Right ventricle myocardium superior (tissue), 1 donor: ENCODE measurements around the gene CRKL. TPM values are rescaled to one million over a fixed set of nuclear protein-coding genes. Genes with fewer than 3 reads are reported as not detected.
"Not testable (repeated sequence)": the region's sequence is repeated elsewhere in the genome, so short reads cannot be mapped to it uniquely, and the experiment has no call there.

Experiments used
- ATAC-seq: fragments of 200-7000 bp; cut with Tn5 transposase; one replicate; pipeline ENCODE4 v1.9.1; 2020; ENCODE audit warnings: mild to moderate bottlenecking; ENCODE audit not compliant: poor library complexity
- DNase-seq: peaks from one replicate; pipeline ENCODE4 v3.0.0-alpha.2; 2020
- intact Hi-C: fragments of 100-400 bp; cut with DNase I; formaldehyde crosslinking; loops from one replicate; pipeline ENCODE4 v1.11.2; 2022
- total RNA-seq: library from RNA; stranded (reverse); fragmentation: NEBNext Ultra II Directional; extraction: Animal tissue kit (Norgen Biotek cat#: 25700); gene quantifications from one replicate; pipeline ENCODE4 v1.2.1, GENCODE V29; 2021
- donor health status: DM: no; HTN: yes; CAD: no; lungs with severe emphysema.

The CRKL gene
- total RNA-seq, 1 donor from 2014 or later = 50.1 TPM

DNA sequence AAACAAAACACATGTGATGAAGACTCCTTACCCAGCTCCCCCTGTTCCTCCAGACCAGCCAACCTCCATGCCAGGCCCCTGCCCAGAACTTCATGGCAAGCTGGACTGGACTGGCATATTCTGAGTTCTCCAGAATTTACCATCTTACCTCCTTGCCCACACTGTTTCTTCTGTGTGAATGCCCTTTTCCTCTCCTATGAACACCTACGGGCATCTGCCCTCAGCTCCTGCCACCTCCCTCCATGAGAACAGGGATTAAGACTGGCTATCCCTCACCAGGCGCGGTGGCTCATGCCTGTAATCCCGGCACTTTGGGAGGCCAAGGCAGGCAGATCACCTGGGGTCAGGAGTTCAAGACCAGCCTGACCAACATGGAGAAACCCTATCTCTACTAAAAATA lies 43.4 kb downstream of the CRKL start:
- ATAC-seq (no peak), DNase-seq (peak; percentile 17)
- intact Hi-C loops = no loop called here

DNA sequence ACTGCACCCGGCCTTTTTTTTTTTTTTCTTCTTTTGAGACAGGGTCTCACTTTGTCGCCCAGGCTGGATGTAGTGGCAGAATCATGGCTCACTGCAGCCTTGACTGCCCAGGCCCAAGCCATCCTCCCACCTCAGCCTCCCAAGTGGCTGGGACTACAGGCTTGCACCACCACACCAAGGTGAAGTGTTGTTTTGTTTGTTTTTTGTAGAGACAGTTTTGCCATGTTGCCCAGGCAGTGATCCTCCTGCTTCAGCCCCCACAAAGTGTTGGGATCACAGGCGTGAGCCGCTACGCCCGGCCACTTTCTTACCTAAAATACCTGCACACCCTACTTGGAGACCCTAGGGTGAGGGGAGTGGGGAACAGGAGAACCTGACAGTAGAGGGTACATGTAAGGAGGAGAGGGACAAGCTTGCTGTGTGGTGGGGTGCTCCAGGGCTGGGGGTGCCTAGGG lies 45.3 kb downstream of the CRKL start:
- ATAC-seq = no peak
- peak; percentile 6 for DNase-seq
- intact Hi-C loops = no loop called here

DNA sequence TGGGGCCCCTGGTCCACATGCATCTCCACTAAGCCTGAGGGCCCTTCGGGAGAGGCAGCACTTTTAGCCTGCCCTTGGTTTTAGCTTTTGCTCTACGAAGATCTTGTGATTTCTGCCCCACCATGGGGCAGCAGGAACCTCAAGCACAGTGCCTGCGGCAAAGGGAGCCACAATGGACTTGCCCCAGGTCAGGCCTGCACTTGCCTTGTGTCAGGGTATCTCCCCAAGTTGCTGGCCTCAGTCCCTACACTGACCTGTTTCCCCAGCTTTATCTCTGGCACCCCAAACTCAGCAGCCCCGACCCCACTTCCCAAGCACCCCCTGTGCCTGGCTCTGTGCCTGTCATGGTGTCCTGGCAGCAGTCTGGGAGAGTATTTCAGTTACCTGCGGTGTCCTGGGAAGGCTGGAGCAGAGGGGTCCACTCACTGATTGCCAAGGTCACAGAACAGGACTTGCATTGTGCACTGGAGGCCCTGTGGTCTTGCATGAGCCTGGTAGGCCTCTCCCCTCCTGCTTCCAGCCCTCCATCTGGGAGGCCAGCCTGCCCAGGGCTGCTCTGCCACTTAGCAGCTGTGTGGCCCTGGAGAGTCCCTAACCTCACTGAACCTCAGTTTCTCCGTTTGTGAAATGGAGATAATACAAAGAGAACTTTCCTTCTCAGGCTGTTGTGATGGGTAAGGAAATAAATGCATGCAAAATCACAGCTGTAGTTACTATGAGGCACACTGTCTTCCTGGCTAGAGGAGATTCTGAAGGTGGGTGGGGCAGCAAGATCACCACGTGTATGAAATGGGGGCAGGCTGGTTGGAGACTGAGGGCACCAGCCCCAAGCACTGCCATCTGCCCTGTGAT lies 46.2 kb downstream of the CRKL start:
- intact Hi-C loops = no loop called here
- DNase-seq = peak; percentile 22
- no peak for ATAC-seq

DNA sequence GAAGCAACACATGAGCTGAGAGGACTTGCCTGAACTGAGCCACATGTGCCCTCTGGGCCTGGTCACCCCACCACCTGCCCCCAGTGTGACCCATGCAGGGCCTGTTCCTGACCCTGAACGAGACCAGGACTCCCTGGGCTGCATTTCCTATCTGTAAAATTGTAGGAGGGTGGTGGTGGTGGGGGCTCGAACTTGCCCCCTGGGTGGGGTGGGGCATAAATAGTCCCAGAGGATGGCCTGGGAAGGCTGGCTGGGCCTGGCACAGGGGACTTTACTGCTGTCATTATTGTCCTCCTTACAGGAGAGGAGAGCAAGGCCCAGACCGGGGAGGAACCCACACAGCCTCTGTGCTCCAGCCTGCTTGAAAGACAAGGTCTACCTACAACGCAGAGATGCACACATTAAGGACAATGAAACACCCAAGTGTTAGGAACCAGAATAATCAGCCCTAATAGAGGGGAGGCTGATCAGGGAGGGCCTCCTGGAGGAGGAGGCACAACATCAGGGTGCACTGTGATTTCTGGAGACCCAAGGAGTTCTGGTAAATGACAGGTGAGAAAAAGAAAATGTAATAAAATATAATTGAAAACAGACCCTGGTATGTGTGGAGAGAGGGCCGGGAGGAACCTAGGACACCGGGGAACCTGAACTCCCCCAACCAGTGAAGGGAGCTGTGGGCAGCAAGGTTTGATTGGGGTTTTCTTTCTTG lies 47.0 kb downstream of the CRKL start:
- intact Hi-C loops = no loop called here

DNA sequence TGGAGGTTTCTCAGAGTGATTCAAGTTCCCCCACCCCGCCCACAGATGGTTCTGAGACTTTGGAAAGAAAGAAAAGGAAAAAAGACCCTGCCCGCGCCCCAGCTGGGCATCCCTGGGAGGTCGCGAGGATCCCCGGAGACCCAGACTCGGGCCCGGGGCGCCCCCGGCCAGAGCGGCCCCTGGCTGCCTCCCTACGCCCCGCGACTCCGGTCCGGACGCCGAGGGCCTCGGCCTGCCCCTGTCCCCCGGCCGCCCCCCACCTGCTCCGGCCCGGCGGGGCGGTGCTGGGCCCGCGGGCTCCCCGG lies 47.5 kb downstream of the CRKL start:
- no peak for ATAC-seq
- peak; percentile 10 for DNase-seq
- intact Hi-C loops = no loop called here

More for the DNA sequence above, 47.0 kb downstream of the CRKL start:
- DNase-seq (peak; percentile 20), ATAC-seq (no peak)

DNA sequence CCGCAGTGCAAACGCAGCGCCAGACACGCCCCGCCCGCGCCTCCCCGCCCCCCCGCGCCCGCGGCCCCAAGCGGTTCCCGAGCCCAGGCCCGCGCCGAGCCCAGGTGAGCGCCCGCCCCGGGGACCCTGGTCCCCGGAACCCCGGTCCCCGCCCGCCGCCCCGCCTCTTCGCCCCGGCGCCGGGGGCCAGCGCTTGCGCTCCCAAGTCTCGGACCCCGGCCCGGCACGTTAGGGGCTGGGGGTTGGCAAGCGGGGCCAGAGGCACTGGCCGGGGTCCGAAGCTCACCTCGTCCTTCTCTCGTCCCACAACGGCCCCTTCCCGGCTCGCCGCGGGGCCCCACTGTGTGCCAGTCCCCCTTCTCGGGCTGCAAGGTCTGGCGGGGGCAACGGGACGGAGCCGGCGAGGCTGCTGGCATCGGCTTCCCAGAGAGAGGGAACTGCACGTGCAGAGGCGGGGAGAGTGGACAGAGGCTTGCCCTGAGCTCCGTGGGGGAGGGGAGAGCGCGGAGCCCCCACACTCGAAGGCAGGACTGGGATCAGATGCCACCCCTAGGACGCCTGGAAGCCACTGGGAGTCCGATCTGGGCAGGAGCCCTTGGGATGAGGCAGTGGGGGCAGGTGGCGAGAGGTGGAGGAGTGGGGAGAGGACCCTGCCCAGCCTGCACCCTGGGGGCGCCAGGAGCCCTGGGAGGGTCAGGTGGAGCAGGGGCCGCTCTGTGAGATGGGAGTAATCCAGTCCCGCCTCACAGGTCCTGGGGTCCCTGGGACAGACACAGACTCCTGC lies 48.1 kb downstream of the CRKL start:
- no peak for ATAC-seq
- peak; percentile 47 for DNase-seq
- intact Hi-C loops = no loop called here

DNA sequence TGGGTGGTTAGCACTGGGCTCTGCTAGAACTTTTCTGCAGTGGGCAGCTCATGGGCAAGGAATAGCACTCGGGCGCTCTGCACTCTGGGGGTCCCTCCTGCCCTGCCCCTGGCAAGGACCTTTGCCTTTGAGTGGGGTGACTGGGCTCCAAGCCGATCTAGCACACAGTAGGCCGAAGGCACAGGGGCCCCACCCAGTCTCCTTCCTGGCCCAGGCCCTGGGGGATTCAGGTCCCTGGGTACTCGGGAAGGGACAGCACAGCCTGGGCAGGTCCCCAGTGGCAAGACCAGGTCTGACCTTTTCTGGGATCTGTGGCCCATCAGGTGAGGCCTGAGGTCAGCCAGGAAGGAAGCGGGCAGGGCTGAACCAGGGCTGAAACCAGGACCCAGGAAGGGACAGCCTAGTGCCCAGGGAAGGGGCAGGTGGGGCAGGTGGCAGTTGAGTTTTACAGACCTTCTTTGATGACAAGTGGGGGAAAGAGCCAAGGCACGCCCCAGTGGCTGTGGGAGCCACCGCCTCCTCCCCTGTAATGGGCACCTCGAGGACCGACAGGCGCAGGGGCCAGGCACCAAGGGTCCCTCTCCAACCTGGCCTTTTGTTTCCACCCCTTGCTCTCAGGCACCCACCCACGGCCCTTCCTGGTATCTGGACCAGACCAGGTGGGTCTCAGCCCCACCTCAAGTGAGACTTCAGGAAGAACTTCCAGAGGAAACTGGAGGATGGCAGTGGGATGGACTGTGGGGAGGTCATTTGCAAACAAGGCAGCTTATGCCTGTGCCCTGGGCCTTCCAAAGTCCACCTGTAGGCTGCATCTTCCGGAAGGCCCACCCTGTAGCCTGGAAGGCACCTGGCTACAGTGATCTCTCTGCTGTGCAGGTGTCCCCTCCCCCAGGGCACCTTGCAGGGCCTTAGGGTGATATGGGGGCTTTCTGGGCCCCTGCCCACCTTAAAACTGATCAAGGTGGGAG lies 49.0 kb downstream of the CRKL start:
- ATAC-seq (no peak), DNase-seq (peak; percentile 35)
- intact Hi-C loops = no loop called here

DNA sequence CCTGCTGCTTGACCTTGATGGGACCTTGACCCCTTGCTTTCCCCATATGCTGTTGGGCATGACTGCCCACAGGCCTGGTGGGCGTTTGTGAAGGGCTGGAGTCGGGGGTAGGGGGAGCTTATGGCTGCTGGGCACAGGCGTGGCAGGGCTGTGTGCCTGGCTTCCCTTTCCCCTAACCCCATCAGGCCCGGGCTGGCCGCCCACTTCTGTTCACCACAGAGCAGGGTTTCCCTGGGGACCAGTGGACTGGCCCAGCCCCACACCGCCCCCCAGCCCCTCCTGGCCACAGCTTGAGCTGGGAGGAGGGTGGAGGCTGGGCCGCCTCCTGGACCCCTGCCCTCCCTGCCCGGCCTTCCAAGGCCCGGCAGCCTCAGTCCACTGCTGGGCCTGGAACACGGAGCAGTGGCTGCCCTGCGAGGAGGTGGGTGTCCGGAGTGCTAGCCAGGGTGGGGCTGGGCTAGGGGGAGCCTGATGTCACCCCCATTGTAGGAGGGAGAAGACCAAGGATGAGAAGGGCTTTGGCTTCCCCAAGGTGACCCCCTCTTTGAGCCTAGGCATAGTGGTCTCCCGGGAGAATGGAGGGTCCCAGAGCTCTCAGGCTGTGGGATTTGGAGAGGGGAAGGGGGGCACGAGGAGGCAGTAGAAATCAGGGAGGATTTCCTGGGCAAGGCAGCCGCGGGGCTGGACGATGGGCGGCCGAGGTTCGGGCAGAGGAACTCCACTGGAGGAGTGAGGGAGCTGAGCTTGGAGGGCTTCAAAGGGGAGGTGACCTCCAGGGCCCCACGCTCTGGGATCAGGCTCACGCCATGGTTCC lies 49.9 kb downstream of the CRKL start, which contains the start of gene AIFM3:
Gene AIFM3 (plus strand): TSS at position 373 of the 814 bp plus-strand sequence. CDS start 690 bp downstream, outside the sequence.
- intact Hi-C loops = no loop called here
- peak; percentile 36 for DNase-seq
- ATAC-seq = no peak

DNA sequence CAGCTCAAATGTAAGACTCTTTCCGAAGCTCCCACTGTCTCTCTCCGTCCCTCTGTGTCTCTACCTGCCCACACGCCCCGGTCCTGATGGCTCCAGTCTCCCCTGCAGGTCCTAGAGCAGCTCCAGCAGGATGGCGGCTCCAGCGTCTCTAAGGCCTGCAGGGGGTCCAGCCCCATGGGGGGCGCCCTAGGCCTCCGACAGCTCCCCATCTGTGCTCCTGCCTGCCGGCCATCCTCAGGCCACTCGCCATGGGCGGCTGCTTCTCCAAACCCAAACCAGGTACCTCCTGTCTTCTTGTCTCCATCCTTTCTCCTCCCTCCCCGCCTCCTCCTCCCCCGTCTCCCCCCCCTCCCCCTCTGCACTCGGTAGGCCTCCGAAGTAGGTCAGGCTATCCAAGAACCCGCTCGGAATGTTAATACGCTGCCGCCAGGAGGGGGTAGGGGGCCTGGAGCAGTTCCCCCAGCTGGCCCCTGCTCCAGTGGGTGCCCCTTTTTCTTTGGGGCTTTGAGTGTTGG lies 50.5 kb downstream of the CRKL start:
- ATAC-seq (no peak), DNase-seq (no peak)
- intact Hi-C loops = no loop called here

DNA sequence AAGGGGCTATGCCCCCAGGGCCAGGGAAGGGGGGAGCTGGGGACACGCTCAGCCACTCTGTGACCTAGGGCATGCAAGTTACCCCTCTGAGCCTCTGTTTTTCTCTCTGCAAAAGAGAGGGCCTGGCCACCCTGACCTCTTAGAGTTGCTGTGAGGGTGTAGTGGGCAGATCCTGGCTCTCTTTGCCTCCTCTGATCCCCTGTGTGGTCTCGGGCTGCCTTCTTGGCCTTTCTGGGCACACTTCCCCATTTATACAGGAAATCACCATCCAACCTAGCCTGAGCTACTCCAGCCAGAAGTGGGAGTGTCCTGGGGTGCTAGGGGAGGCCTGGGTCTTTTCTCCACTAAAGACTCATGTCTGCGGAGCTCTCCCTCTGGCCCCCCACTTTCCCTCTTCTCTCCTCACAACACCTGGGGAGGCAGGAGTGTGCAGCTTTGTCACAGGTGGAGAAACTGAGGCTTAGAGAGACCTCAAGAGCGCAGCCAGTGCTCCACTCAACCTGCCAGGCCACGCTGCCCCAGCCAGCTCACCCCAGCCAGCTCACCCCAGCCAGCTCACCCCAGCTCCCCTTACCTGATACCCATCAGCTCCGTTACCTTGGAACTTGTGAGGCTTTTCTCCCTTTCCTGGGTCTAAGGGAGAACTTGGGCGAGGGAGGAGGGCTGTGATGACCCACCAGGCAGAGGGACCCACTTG lies 51.2 kb downstream of the CRKL start:
- peak; percentile 24 for ATAC-seq
- no peak for DNase-seq
- intact Hi-C loops = no loop called here

DNA sequence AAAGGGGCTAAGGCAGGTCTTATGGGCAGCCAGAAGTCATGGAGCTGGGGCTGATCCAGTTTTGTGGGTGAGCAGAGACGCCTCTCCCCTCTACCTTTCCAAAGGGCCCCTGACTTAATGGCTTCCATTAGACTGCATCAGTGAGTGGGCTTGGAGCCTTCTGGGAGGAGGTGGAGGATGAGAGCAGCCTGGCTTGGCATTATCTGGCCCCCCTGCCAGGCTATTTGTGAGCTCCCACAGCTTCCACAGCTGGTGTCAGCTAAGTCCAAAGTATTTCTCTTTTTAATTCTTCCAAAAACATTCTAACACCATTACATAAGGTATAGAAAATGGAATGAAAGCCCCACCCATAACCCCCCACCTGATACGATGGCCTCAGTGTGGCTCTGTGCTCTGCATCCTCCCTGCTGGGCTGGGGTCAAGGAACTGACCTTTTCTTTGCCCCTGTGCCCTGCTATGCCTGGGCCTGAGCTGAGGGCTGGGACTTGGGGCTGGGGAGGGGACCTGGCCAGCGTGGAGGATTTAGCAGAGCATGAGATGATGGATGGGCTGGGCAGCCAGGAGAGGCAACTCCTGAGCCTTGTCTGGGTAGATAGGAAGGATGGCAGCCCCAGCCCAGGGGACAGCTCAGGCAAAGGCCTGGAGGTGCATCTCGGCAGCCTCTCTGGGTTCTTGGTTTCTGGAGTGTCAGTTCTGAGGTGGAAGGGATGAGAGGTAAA lies 53.9 kb downstream of the CRKL start:
- intact Hi-C loops = no loop called here
- DNase-seq (no peak), ATAC-seq (no peak)

DNA sequence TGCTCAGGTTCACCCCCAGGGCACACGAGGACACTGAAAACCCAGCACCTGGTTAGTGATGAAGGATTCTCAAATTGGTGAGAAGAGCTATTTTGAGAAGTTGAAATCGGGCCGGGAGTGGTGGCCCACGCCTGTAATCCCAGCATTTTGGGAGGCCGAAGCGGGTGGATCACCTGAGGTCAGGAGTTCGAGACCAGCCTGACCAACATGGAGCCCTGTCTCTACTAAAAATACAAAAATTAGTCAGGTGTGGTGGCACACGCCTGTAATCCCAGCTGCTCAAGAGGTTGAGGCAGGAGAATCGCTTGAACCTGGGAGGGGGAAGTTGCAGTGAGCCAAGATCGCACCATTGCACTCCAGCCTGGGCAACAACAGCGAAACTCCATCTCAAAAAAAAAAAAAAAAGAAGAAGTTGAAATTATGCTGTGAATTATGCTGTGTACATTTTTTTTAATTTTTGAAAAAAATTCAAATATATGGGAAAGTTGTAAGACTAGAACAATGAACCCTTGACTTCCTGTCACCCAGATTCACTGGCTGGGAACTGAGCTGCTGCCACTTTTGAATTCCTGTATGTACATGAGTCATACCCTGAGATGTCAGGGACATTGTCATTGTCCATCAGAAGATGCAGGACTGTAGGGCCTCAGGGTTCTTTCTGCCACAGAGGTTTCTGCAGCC lies 54.9 kb downstream of the CRKL start:
- DNase-seq, intact Hi-C loops, ATAC-seq: not testable (repeated sequence)

DNA sequence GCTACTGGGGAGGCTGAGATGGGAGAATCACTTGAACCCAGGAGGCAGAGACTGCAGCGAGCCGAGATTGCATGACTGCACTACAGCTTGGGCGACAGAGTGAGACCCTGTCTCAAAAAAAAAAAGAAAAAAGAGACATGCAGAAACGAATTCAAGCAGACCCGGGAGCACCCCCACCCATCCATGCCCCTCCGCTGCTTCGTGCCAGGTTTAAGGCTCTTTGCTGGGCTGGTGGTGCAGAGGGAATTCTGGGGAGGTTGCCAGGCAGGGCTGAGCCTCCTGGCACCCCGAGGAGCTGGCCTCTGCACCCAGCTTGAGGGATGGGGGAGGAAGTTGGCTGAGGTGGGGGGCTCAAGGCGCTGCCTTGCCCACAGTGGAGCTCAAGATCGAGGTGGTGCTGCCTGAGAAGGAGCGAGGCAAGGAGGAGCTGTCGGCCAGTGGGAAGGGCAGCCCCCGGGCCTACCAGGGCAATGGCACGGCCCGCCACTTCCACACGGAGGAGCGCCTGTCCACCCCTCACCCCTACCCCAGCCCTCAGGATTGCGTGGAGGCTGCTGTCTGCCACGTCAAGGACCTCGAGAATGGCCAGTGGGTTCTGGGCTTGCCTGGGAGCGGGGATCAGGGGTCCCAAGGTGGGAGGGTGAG lies 55.8 kb downstream of the CRKL start:
- ATAC-seq (no peak), DNase-seq (no peak)
- intact Hi-C loops = no loop called here

DNA sequence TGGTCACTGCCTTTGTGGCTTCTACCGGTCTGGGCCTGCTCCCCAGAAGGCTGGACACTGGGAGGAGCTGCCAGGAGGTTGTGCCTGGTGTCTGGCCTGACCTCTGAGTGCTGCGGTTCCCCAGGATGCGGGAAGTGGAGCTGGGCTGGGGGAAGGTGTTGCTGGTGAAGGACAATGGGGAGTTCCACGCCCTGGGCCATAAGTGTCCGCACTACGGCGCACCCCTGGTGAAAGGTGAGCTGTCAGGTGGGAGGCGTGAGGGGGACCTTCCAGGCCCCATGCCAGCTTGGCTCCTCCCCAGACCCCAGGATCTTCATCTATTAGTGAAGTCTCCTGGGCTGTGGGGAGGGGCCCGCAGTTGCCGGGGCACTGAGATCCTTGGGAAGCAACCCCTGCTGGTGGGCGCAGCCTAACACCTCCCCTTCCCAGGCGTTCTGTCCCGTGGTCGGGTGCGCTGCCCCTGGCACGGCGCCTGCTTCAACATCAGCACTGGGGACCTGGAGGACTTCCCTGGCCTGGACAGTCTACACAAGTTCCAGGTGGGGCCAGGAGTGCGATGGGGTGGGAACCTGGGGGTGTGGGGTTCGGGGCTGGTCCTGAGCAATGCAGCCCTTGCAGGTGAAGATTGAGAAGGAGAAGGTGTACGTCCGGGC lies 56.6 kb downstream of the CRKL start:
- ATAC-seq (peak; percentile 10), DNase-seq (no peak)
- intact Hi-C loops = no loop called here
